SJCRH30 (cell line): ENCODE measurements around the gene CD59. TPM values are rescaled to one million over a fixed set of nuclear protein-coding genes. Genes with fewer than 3 reads are reported as not detected.
"Not testable (repeated sequence)": the region's sequence is repeated elsewhere in the genome, so short reads cannot be mapped to it uniquely, and the experiment has no call there.

Experiments
- DNase-seq, 2 experiments: peaks; one replicate each; pipeline ENCODE4 v3.0.0-alpha.2; 2015 to 2020
- H3K27ac ChIP-seq: fragments of 250-450 bp; sonication (Bioruptor Pico); 2 replicates; pipeline ENCODE4 v1.5.1; 2020; ENCODE audit warnings: mild to moderate bottlenecking, moderate library complexity
- H3K27me3 ChIP-seq: fragments of 250-450 bp; sonication (Bioruptor Pico); 2 replicates; pipeline ENCODE4 v1.5.1; 2020; ENCODE audit warnings: mild to moderate bottlenecking, moderate library complexity
- H3K36me3 ChIP-seq: fragments of 250-450 bp; sonication (Bioruptor Pico); 2 replicates; pipeline ENCODE4 v1.5.1; 2020; ENCODE audit warnings: mild to moderate bottlenecking, moderate library complexity
- H3K4me1 ChIP-seq: fragments of 250-450 bp; sonication (Bioruptor Pico); 2 replicates; pipeline ENCODE4 v1.5.1; 2020; ENCODE audit warnings: mild to moderate bottlenecking, moderate library complexity
- H3K4me3 ChIP-seq: fragments of 250-450 bp; sonication (Bioruptor Pico); 2 replicates; pipeline ENCODE4 v1.5.1; 2020; ENCODE audit warnings: mild to moderate bottlenecking, moderate library complexity
- H3K9me3 ChIP-seq: fragments of 250-450 bp; sonication (Bioruptor Pico); replicated peaks from 2 replicates; pipeline ENCODE4 v1.5.1; 2020; ENCODE audit warnings: mild to moderate bottlenecking, moderate library complexity
- total RNA-seq: library from RNA; depleted of rRNA; stranded (reverse); fragments of >200 nt; shearing (Covaris generic); gene quantifications from 2 replicates; pipeline ENCODE4 v1.2.3, GENCODE V29; 2014

Gene CD59
- total RNA-seq, 1 experiment from 2014 or later, result 97.3 TPM

GRCh38 chr11:33731723-33732531 is 4.3 kb downstream of the CD59 start:
- Histone ChIP-seq H3K4me3 (no peak overlapping the region), H3K4me1 (peaks cover 20% of the 10 kb centered on the region), H3K9me3 (peaks cover 2% of the 10 kb centered on the region; the same call in 1 of the 2 replicates), H3K27ac (no peak overlapping the region), H3K36me3 (no peaks in the 10 kb centered on the region), H3K27me3 (no peaks in the 10 kb centered on the region)
- no peak for DNase-seq

GRCh38 chr11:33730716-33731115 is 5.5 kb downstream of the CD59 start:
- no peak overlapping the region for H3K27ac ChIP-seq
- DNase-seq, result no peak
- H3K4me3 ChIP-seq, result no peak overlapping the region
- no peaks in the 10 kb centered on the region for H3K36me3 ChIP-seq
- H3K4me1 ChIP-seq, result peaks cover 20% of the 10 kb centered on the region
- H3K27me3 ChIP-seq, result no peaks in the 10 kb centered on the region
- H3K9me3 ChIP-seq, result peaks cover 2% of the 10 kb centered on the region; the same call in 1 of the 2 replicates

DNA sequence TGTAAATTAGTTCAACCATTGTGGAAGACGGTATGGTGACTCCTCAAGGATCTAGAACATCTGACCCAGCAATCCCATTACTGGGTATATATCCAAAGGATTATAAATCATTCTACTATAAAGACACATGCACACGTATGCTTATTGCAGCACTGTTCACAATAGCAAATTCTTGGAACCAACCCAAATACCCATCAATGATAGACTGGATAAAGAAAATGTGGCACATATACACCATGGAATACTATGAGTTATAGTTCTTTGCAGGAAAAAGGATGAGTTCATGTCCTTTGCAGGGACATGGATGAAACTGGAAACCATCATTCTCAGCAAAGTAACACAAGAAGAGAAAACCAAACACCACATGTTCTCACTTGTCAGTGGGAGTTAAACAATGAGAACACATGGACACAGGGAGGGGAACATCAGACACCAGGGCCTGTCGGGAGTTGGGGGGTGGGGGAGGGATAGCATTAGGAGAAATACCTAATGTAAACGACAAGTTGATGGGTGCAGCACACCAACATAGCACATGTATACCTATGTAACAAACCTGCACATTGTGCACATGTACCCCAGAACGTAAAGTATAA is 7.1 kb downstream of the CD59 start:
- not testable (repeated sequence) for H3K27me3 ChIP-seq, H3K9me3 ChIP-seq, H3K36me3 ChIP-seq
- Histone ChIP-seq H3K4me1 (peaks cover 14% of the 10 kb centered on the region), H3K27ac (peak overlapping the region; percentile 66), H3K4me3 (peak overlapping the region; percentile 23)
- DNase-seq, result peak; percentile 67 to 77

- H3K36me3 ChIP-seq, H3K27me3 ChIP-seq, H3K9me3 ChIP-seq, H3K27ac ChIP-seq, DNase-seq, H3K4me3 ChIP-seq: not testable (repeated sequence)
- H3K4me1 ChIP-seq, result peaks cover 14% of the 10 kb centered on the region
Measured at GRCh38 chr11:33727539-33727938, 8.7 kb downstream of the CD59 start.

DNA sequence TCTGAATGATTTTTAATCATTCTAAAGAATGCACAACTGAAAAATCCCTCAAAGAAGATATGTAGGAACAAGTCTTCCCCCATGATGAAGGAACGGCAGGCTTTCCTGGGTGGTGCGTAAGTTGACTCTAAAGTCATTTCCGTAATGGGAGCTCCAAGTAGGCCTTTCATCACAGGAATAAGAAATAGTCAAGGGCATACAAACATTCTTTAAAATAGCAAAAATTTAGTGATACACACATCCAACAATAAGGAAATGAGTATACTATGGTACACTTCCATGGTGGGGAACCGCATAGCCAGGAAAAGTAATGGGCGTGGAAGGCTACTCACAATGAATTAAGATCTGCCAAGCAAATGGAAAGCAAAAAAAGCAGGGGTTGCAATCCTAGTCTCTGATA is 10.7 kb downstream of the CD59 start:
- H3K27me3 ChIP-seq, result no peaks in the 10 kb centered on the region
- no peak overlapping the region for H3K27ac ChIP-seq
- H3K9me3 ChIP-seq, result peaks cover 2% of the 10 kb centered on the region; the same call in 1 of the 2 replicates
- peaks cover 19% of the 10 kb centered on the region for H3K4me1 ChIP-seq
- no peak overlapping the region for H3K4me3 ChIP-seq
- no peak for DNase-seq
- peaks cover 3% of the 10 kb centered on the region; the same call in 1 of the 2 replicates for H3K36me3 ChIP-seq

- no peak overlapping the region for H3K27ac ChIP-seq
- no peaks in the 10 kb centered on the region for H3K27me3 ChIP-seq
- peaks cover 11% of the 10 kb centered on the region for H3K36me3 ChIP-seq
- H3K4me3 ChIP-seq, result no peak overlapping the region
- peaks cover 20% of the 10 kb centered on the region for H3K4me1 ChIP-seq
- DNase-seq, result no peak
- H3K9me3 ChIP-seq, result peaks cover 2% of the 10 kb centered on the region; the same call in 1 of the 2 replicates
Measured at GRCh38 chr11:33724644-33725035, 11.6 kb downstream of the CD59 start.

- Histone ChIP-seq H3K4me1 (peaks cover 22% of the 10 kb centered on the region), H3K9me3 (peaks cover 2% of the 10 kb centered on the region; the same call in 1 of the 2 replicates), H3K27me3 (no peaks in the 10 kb centered on the region), H3K36me3 (peaks cover 12% of the 10 kb centered on the region), H3K4me3 (no peak overlapping the region), H3K27ac (no peak overlapping the region)
- DNase-seq, result no peak
Measured at GRCh38 chr11:33723238-33723881, 12.9 kb downstream of the CD59 start.

- H3K36me3 ChIP-seq, result peaks cover 12% of the 10 kb centered on the region
- no peak overlapping the region for H3K4me3 ChIP-seq
- no peaks in the 10 kb centered on the region; the same call in 1 of the 2 replicates for H3K9me3 ChIP-seq
- H3K4me1 ChIP-seq, result peaks cover 25% of the 10 kb centered on the region
- no peaks in the 10 kb centered on the region for H3K27me3 ChIP-seq
- no peak for DNase-seq
- no peak overlapping the region for H3K27ac ChIP-seq
Measured at GRCh38 chr11:33722590-33723234, 13.5 kb downstream of the CD59 start.

DNA sequence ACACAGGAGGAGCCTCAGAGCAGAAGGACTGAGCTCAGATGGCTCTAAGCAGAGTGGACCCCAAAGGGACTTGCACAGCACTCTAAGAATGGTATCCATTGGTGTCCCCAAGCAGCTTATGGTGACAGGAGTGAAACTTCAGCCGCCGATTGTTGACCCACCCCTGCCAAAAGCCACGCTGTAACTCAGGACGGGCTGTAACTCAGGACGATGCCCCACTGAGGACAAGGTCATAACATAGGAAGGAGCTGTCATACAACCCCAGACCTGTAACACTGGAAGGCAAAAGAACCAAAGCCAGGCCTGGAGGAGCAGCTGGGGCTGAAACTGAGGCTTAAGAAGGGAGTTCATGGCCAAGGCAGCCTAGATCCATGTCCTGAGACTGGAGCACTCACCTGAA is 14.2 kb downstream of the CD59 start:
- Histone ChIP-seq H3K27ac (no peak overlapping the region), H3K4me3 (no peak overlapping the region), H3K4me1 (peaks cover 25% of the 10 kb centered on the region), H3K36me3 (peaks cover 12% of the 10 kb centered on the region), H3K9me3 (no peaks in the 10 kb centered on the region; the same call in 1 of the 2 replicates), H3K27me3 (no peaks in the 10 kb centered on the region)
- DNase-seq, result no peak

- Histone ChIP-seq H3K4me1 (peaks cover 25% of the 10 kb centered on the region), H3K9me3 (no peaks in the 10 kb centered on the region), H3K36me3 (peaks cover 14% of the 10 kb centered on the region), H3K27ac (no peak overlapping the region), H3K4me3 (no peak overlapping the region), H3K27me3 (no peaks in the 10 kb centered on the region)
- DNase-seq, result peak in 1 of 2 experiments; percentile 36
Measured at GRCh38 chr11:33721426-33721825, 14.8 kb downstream of the CD59 start.

- H3K27ac ChIP-seq, result no peak overlapping the region
- H3K4me1 ChIP-seq, result peaks cover 30% of the 10 kb centered on the region
- H3K4me3 ChIP-seq, result no peak overlapping the region
- no peaks in the 10 kb centered on the region for H3K27me3 ChIP-seq
- H3K36me3 ChIP-seq, result peaks cover 17% of the 10 kb centered on the region
- DNase-seq, result no peak
- no peaks in the 10 kb centered on the region for H3K9me3 ChIP-seq
Measured at GRCh38 chr11:33719587-33719986, 16.6 kb downstream of the CD59 start.

GRCh38 chr11:33718440-33718839 is 17.8 kb downstream of the CD59 start:
- Histone ChIP-seq H3K4me3 (no peak overlapping the region), H3K36me3 (peaks cover 20% of the 10 kb centered on the region), H3K27me3 (no peaks in the 10 kb centered on the region), H3K27ac (no peak overlapping the region), H3K4me1 (peaks cover 30% of the 10 kb centered on the region), H3K9me3 (no peaks in the 10 kb centered on the region)
- DNase-seq, result peak; percentile 22 to 55

DNA sequence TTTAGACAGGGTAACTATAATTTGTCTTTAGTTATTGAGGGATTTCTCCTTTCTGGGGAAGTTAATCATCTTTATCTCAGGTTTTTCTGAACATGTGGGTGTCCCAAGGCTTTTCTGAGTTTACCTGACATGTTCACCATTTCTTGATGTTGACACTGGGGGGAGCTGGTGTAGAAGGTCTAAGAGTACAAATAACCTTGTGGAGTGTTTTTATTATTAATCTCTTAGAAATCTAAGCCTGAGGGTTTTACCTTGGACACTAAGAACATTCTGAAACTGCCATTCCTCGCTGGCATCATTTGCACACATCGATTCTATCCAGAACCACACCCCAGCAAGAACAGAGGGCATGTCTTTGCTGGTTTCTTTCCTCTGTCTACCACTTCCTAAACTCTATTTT is 20.0 kb downstream of the CD59 start:
- peak in 1 of 2 experiments; percentile 47 for DNase-seq
- no peaks in the 10 kb centered on the region for H3K27me3 ChIP-seq
- H3K4me3 ChIP-seq, result no peak overlapping the region
- H3K27ac ChIP-seq, result no peak overlapping the region
- H3K4me1 ChIP-seq, result peaks cover 25% of the 10 kb centered on the region
- H3K36me3 ChIP-seq, result peaks cover 23% of the 10 kb centered on the region
- H3K9me3 ChIP-seq, result no peaks in the 10 kb centered on the region

GRCh38 chr11:33713856-33714398 is 22.3 kb downstream of the CD59 start:
- Histone ChIP-seq H3K36me3 (peaks cover 14% of the 10 kb centered on the region; the same call in 1 of the 2 replicates), H3K9me3 (no peaks in the 10 kb centered on the region), H3K4me1 (peaks cover 18% of the 10 kb centered on the region), H3K4me3 (no peak overlapping the region), H3K27ac (no peak overlapping the region), H3K27me3 (no peaks in the 10 kb centered on the region)
- DNase-seq, result no peak
